ENCODE data around the gene FGF18.

GRCh38 chr5:171386006-171386671, 33.3 kb upstream of the FGF18 start:
- TF ChIP-seq CTCF (IDR thresholded peaks at IDR 0.05) (no peak), POLR2A (IDR thresholded peaks at IDR 0.05) (no peak)
